Vagina (tissue), 2 donors: ENCODE measurements around the gene ERN1.

Experiments
- POLR2A ChIP-seq, 2 donors: fragments of 450-650 bp; IDR thresholded peaks; one replicate each; pipeline ENCODE4 v1.6.1; 2017; ENCODE audit warnings: antibody characterized with exemption in 2 of 2, mild to moderate bottlenecking in 2 of 2, moderate library complexity in 2 of 2
- POLR2AphosphoS5 ChIP-seq, 2 donors: sonication (generic); formaldehyde crosslinking; IDR thresholded peaks; one replicate each; pipeline ENCODE4 v1.9.0; 2017; ENCODE audit warnings: antibody characterized with exemption in 2 of 2, mild to moderate bottlenecking in 2 of 2, low read depth in 1 of 2; ENCODE audit not compliant: insufficient read depth in 1 of 2
- TF ChIP-seq, protein P1 (sequence below), 3 experiments: fragments of 450-650 bp in 2 of 3; fragments of 200-600 bp in 1 of 3; sonication (generic) in 1 of 3; IDR thresholded peaks; one replicate each; pipeline ENCODE4 v1.5.1; 2017 to 2019; ENCODE audit warnings: antibody characterized with exemption in 3 of 3, mild to moderate bottlenecking in 2 of 3, moderate library complexity in 2 of 3

GRCh38 chr17:64115822-64116534, 14.0 kb downstream of the ERN1 start:
- TF ChIP-seq POLR2A (IDR thresholded peaks at IDR 0.05) = no peak
- TF ChIP-seq, protein P1, sequence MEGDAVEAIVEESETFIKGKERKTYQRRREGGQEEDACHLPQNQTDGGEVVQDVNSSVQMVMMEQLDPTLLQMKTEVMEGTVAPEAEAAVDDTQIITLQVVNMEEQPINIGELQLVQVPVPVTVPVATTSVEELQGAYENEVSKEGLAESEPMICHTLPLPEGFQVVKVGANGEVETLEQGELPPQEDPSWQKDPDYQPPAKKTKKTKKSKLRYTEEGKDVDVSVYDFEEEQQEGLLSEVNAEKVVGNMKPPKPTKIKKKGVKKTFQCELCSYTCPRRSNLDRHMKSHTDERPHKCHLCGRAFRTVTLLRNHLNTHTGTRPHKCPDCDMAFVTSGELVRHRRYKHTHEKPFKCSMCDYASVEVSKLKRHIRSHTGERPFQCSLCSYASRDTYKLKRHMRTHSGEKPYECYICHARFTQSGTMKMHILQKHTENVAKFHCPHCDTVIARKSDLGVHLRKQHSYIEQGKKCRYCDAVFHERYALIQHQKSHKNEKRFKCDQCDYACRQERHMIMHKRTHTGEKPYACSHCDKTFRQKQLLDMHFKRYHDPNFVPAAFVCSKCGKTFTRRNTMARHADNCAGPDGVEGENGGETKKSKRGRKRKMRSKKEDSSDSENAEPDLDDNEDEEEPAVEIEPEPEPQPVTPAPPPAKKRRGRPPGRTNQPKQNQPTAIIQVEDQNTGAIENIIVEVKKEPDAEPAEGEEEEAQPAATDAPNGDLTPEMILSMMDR (IDR thresholded peaks at IDR 0.05) = no peak
- TF ChIP-seq POLR2AphosphoS5 (IDR thresholded peaks at IDR 0.05; ENCODE audit: insufficient read depth in 1 of 2, low read depth in 1 of 2) = peak in 1 of 2 donors; percentile 60
